Activated T-helper 1 cell treated with anti-CD3 and anti-CD28 coated beads, Interleukin-2, amount 50 U/mL, for 16 hours (primary cell): ENCODE measurements around the gene MICAL3.
"Not testable (repeated sequence)": the region's sequence is repeated elsewhere in the genome, so short reads cannot be mapped to it uniquely, and the experiment has no call there.

ENCODE experiments used
- DNase-seq, 2 donors: peaks; one replicate each; pipeline ENCODE4 v3.0.0-alpha.2; 2020; ENCODE audit warnings: low read depth in 1 of 2, low spot score in 1 of 2

Gene MICAL3

GRCh38 chr22:18000441-18001039, 23.8 kb downstream of the MICAL3 start:
- peak in 1 of 2 donors; percentile 6 for DNase-seq

- no peak for DNase-seq
Measured at GRCh38 chr22:17999851-18000250, 24.5 kb downstream of the MICAL3 start.

- no peak for DNase-seq
Measured at GRCh38 chr22:17998913-17999312, 25.4 kb downstream of the MICAL3 start.

- no peak for DNase-seq
Measured at GRCh38 chr22:17997456-17997855, 26.9 kb downstream of the MICAL3 start.

DNA sequence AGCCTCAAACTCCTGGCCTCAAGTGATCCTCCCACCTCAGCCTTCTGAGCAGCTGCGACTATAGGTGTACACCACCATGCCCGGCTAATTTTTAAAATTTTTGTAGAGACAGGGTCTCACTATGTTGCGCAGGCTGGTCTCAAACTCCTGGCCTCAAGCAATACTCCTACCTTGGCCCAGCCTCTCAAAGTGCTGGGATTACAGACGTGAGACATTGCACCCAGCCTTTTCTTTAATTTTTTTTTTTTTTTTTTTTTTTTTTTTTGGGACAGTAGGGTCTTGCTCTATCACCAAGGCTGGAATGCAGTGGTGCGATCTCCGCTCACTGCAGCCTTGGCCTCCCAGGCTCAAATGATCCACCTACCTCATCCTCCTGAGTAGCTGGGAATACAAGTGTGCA, 29.1 kb downstream of the MICAL3 start:
- not testable (repeated sequence) for DNase-seq

DNA sequence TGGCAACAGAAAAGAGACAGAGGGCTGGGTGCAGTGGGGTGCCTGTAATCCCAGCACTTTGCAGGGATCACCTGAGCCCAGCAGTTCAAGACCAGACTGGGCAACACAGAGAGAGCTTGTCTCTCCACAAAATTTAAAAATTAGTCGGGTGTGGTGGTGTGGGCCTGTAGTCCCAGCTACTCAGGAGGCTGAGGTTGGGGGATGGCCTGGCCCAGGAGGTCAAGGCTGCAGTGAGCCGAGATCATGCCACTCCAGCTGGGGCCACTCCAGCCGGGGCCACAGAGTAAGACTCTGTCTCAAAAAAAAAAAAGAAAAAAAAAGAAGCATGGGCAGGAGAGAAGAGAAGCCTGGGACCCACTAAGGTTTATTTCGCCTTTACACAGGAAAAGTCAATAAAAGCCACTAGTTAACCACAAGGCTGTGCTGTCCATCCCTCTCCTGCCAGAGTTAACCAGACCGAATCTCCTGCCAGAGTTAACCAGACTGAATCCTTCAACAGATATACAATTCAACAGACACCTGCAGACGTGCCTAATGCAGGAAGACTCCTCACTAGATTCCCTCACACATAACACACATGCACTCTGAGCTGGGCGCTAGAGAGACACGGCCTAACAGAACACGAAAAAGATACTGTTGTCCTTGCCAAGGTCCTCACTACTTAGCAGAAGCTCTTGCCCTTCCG, 29.8 kb downstream of the MICAL3 start:
- DNase-seq: no peak

DNA sequence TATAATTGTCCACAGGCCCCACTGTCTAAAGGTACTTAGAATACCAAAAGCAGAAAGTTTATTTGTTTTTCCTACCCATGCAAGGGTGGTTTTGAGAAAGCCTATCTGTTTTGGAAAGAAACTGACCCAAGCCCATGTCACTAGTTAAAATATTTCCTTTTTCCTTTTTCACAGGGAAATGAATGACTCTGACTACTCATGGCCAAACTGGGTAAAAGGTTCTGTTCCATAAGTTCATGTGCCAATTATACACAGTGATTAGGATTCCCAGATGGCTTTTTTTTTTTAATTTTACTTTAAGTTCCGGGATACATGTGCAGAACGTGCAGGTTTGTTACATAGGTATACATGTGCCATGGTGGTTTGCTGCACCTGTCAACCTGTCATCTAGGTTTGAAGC, 31.4 kb downstream of the MICAL3 start:
- DNase-seq: not testable (repeated sequence)

- not testable (repeated sequence) for DNase-seq
Measured at GRCh38 chr22:17991992-17992391, 32.4 kb downstream of the MICAL3 start.

GRCh38 chr22:17990942-17991341, 33.4 kb downstream of the MICAL3 start:
- no peak for DNase-seq

DNA sequence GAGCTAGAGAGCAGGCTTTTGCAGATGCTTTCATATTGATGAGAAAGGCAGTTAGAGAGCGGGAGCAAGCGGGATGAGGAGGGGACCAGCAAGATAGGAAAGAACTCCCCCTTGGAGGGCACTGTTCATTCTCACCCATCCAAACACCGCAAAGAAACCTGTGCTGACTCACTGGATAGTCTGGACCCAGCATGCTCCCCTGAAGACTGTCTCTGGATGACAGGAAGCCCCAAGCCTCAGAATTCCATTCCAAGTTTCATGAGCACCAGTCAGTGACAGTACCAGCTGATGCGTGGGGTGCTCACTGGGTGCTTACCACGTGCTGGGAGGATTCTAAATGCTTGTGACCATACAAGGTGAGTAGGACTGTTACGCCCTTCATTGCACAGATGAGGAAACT, 34.2 kb downstream of the MICAL3 start:
- DNase-seq: no peak

DNA sequence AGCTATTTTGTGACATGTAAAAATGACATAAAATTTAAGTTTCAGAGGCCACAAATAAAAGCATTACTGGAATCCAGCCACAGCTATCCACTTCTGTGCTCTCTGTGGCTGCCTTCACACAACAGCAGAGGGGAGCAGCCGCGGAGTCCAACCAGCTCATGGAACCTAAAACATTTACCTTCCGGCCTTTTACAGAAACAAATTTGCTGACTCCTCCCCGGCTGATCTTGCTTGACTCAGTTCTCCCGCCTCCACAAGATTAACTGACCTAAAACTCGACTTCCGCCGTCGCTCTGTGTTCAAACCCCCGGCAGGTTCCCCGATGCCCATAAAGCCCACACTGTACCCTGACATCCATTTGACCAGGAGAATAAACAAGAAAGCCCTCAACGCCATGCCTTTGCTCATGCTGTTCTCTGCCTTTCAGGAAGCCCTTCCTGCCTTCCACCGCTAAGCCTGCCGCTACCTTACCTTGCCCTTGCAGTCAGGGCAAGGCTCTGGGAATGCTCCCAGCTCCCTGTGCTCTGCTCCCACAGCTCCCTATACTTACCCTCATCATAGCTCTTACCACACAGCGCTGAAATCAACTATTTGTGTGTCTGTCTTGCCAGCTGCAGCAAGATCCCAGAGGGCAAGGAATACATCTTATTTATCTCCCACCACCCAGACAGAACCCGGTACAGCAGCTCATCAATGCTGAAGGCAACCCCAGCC, 35.4 kb downstream of the MICAL3 start:
- DNase-seq: no peak

GRCh38 chr22:17985606-17986005, 38.8 kb downstream of the MICAL3 start:
- no peak for DNase-seq

DNA sequence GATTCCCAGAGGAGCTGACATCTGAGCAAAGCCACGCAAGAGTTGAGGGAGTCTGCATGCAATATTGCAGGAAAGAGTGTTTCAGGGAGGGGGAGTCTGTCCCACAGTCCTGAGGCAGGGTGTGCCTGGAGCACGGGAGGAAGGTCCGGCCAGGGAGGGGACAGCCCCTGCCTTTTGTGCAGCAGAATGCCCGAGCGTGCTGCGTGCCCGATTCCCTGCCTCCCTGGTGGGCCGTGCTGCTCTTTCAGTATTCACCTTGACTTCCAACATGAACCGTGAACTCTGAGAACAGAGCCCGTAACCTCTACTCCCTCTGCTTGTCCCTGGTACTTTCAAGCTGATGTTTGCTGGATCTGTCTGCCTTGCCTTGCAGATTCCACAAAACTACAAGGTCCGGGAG, 39.3 kb downstream of the MICAL3 start:
- DNase-seq: not testable (repeated sequence)

GRCh38 chr22:17984114-17984513, 40.2 kb downstream of the MICAL3 start:
- no peak for DNase-seq

DNA sequence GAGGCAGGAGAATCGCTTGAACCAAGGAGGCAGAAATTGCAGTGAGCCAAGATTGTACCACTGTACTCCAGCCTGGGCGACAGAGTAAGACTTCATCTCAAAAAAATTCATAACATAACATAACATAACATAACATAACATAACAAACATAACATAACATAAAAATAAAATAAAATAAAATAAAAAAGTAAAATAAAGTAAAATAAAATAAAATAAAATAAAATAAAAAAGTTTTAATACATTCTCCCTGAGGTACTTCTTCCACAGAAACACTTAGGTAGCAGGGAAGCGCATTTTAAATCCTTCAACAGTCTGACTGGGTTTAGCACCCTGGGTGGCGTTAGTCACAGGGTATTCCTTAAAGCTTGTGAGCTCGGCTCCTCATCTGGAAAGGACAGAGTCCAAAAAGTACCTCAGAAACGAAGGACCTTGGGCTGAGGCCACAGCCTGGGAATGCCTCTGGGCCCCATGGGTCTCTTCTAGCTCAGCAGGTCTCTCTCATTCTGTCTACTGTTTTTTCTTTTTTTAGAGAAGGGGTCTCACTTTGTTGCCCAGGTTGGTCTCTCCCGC, 41.7 kb downstream of the MICAL3 start:
- DNase-seq: no peak

DNA sequence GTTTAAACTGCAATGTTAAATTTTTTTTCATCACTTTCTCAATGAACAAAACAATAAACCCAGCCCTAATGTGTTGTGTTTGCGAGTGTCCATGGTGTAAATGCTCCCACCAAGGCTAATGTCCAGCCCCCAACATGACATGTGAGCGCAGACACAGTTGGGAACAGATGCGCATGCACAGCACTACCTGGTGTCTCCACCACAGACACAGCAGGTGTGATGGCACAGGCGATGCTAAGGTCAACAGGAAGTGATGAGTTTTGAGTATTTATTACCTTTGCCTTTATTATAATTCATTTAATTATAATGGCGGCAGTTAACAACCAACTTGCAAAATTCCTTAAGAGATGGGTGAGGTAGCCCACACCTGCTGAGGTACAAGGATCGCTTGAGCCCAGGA, 42.9 kb downstream of the MICAL3 start:
- no peak for DNase-seq

- peak; percentile 11 to 14 for DNase-seq
Measured at GRCh38 chr22:17980638-17981051, 43.7 kb downstream of the MICAL3 start.

GRCh38 chr22:17980015-17980590, 44.3 kb downstream of the MICAL3 start:
- no peak for DNase-seq

DNA sequence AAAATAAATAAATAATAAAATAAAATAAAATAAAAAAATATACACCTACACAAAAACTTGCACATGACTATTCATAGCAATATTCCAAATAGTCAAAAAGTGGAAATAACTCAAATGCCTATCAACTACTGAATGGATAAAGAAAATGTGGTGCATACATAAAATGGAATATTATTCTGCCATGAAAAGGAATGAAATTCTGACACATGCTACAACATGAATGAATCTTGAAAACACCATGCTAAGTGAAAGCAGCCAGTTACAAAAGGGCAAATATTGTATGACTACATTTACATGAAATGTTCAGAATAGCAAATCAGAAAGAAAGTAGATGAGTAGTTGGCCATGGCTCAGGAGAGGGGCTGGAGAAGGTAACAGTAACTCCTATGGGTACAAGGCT, 46.3 kb downstream of the MICAL3 start:
- no peak for DNase-seq

DNA sequence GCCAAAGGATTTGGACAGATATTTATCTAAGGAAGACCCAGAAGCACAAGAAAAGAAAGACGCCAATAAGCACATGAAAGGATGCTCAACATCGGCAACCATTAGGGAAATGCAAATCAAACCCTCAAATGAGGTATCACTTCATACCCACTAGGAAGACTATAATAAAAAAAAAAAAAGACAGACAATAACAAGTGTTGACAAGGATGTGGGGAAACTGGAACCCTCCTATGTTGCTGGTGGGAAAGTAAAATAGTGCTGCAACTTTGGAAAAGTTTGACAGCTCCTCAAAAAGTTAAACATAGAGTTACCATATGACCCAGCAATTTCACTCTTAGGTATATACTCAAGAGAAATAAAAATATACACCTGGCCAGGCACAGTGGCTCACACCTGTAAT, 47.0 kb downstream of the MICAL3 start:
- DNase-seq: no peak

DNA sequence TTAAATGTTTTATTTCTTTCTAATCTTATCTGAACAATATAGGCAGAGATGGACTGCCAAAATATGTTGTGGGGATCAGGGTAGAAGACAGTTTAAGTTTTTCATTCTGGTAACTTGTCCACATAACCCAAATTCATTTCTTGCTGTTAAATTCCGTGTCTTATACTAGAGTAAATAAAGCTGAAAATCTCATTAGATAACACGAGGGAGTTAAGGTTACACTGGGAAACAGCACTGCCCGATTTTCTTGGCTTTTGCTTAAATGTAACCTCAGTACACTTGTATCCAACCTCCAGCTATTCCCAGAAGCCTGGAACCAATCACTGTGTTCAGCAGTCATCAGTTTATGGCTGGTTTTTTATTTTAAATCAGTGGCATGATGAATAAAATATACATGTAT, 48.2 kb downstream of the MICAL3 start:
- DNase-seq: no peak
